Measurements from ENCODE around the gene TGFBR3. TPM values are rescaled to one million over a fixed set of nuclear protein-coding genes. Genes with fewer than 3 reads are reported as not detected.

TGFBR3 gene
- polyA plus RNA-seq, 4 donors = 0.45 to 20.0 (median 5.1) TPM

GRCh38 chr1:91724644-91725043 lies 161.3 kb downstream of the TGFBR3 start:
- 76 to 99% (median 96%) methylated on average over 2 of the region's 2 CpGs for WGBS, 3 donors
- no peak for FAIRE-seq
- H3K27ac ChIP-seq (ENCODE audit: low read depth in 1 of 3, low read length in 2 of 3) = peak overlapping the region in 1 of 3 donors; percentile 30

DNA sequence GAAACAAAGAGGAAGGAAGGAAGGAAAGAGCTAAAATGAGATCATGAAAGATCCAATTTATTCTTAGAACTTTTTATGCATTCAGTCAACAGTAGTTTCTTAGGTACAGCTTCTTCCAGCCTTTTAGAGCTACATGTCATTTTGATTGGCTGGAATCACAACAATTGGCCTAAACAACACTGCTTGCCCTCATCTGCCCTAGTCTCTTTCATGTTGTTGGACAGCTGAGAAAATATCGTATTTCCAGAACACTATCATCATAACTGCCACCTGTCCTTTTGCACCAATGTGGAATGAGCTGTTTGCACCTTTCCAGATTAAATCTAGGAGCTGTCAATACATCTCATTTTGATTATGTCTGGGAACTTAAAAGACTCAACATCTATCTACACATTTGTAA lies 161.7 kb downstream of the TGFBR3 start:
- peaks cover 0 to 10% (median 0%) of the 10 kb centered on the region in 3 donors for H3K36me3 ChIP-seq (ENCODE audit: control insufficient read depth in 3 of 3, insufficient read depth in 2 of 3, low read depth in 1 of 3, low read length in 3 of 3)
- DNase-seq = no peak
- no peaks in the 10 kb centered on the region for H3K27me3 ChIP-seq (ENCODE audit: control insufficient read depth in 3 of 3, insufficient read depth in 3 of 3, low read length in 3 of 3)
- no peak overlapping the region for H3K27ac ChIP-seq (ENCODE audit: low read depth in 1 of 3, low read length in 2 of 3)
- 64 to 79% (median 73%) methylated on average over 1 of the region's 1 CpG for WGBS, 3 donors
- FAIRE-seq = no peak
- no peaks in the 10 kb centered on the region for H3K9me3 ChIP-seq (ENCODE audit: control insufficient read depth in 2 of 2, insufficient read depth in 1 of 2, low read depth in 1 of 2, low read length in 1 of 2)
- peaks cover 0 to 4% (median 0%) of the 10 kb centered on the region in 3 donors for H3K4me1 ChIP-seq (ENCODE audit: control insufficient read depth in 3 of 3, insufficient read depth in 2 of 3, low read depth in 1 of 3, low read length in 2 of 3)
- no peak overlapping the region for H3K4me3 ChIP-seq (ENCODE audit: low read depth in 1 of 3, low read length in 3 of 3)

More at GRCh38 chr1:91724644-91725043, 161.3 kb downstream of the TGFBR3 start:
- no peak overlapping the region for H3K4me3 ChIP-seq (ENCODE audit: low read depth in 1 of 3, low read length in 3 of 3)
- no peaks in the 10 kb centered on the region for H3K9me3 ChIP-seq (ENCODE audit: control insufficient read depth in 2 of 2, insufficient read depth in 1 of 2, low read depth in 1 of 2, low read length in 1 of 2)
- peaks cover 0 to 4% (median 0%) of the 10 kb centered on the region in 3 donors for H3K4me1 ChIP-seq (ENCODE audit: control insufficient read depth in 3 of 3, insufficient read depth in 2 of 3, low read depth in 1 of 3, low read length in 2 of 3)
- DNase-seq = no peak
- no peaks in the 10 kb centered on the region for H3K27me3 ChIP-seq (ENCODE audit: control insufficient read depth in 3 of 3, insufficient read depth in 3 of 3, low read length in 3 of 3)
- H3K36me3 ChIP-seq (ENCODE audit: control insufficient read depth in 3 of 3, insufficient read depth in 2 of 3, low read depth in 1 of 3, low read length in 3 of 3) = peaks cover 0 to 6% (median 0%) of the 10 kb centered on the region in 3 donors

DNA sequence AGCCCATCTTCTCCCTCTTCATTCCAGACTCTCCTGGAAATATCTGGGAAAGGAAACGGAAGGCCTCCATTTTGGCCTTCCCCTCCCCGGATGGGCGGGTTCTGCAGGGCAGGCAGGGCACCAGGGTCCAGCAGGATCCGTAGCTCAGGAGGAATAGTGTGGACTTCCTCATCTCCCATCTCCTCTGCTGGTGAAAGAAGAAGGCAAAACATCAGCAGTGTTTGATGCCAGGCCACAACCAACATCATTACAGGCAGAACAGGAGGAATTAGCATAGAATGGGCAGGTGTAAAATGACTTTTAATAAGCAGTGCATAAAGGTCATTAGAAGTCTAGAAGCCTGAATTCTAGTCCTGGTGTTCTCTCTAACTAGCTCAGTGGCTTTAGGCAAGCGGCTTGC lies 165.9 kb downstream of the TGFBR3 start:
- FAIRE-seq (no peak), DNase-seq (no peak)
- Histone ChIP-seq H3K9me3 (ENCODE audit: control insufficient read depth in 2 of 2, insufficient read depth in 1 of 2, low read depth in 1 of 2, low read length in 1 of 2) (no peaks in the 10 kb centered on the region), H3K4me3 (ENCODE audit: low read depth in 1 of 3, low read length in 3 of 3) (no peak overlapping the region), H3K4me1 (ENCODE audit: control insufficient read depth in 3 of 3, insufficient read depth in 2 of 3, low read depth in 1 of 3, low read length in 2 of 3) (peaks cover 0 to 4% (median 0%) of the 10 kb centered on the region in 3 donors), H3K27ac (ENCODE audit: low read depth in 1 of 3, low read length in 2 of 3) (peak overlapping the region in 2 of 3 donors; percentile 3 to 32), H3K36me3 (ENCODE audit: control insufficient read depth in 3 of 3, insufficient read depth in 2 of 3, low read depth in 1 of 3, low read length in 3 of 3) (peaks cover 0 to 17% (median 0%) of the 10 kb centered on the region in 3 donors), H3K27me3 (ENCODE audit: control insufficient read depth in 3 of 3, insufficient read depth in 3 of 3, low read length in 3 of 3) (no peaks in the 10 kb centered on the region)
- 80 to 95% (median 89%) methylated on average over 5 of the region's 5 CpGs for WGBS, 3 donors

DNA sequence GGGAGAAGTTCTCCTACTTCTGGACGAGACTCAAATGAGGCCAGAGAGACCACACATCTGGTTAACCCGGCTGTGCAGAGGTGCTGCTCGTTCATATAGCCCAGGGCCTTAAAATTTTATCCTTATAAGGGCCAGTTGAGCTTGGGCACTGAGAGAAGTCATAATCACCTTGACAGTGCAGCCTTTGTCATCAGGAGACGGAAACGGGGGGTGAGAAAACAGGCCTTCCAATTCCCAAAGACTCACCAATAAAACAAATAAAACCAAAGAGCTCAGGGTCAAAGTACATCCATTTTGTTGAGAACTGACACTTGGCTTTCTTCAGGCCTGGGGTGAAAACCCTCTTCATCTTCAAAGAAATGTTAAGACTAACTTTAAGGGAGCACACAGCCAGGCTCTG lies 167.1 kb downstream of the TGFBR3 start:
- DNase-seq = no peak
- Histone ChIP-seq H3K27me3 (ENCODE audit: control insufficient read depth in 3 of 3, insufficient read depth in 3 of 3, low read length in 3 of 3) (no peaks in the 10 kb centered on the region), H3K4me3 (ENCODE audit: low read depth in 1 of 3, low read length in 3 of 3) (no peak overlapping the region), H3K9me3 (ENCODE audit: control insufficient read depth in 2 of 2, insufficient read depth in 1 of 2, low read depth in 1 of 2, low read length in 1 of 2) (no peaks in the 10 kb centered on the region), H3K36me3 (ENCODE audit: control insufficient read depth in 3 of 3, insufficient read depth in 2 of 3, low read depth in 1 of 3, low read length in 3 of 3) (peaks cover 0 to 16% (median 0%) of the 10 kb centered on the region in 3 donors), H3K27ac (ENCODE audit: low read depth in 1 of 3, low read length in 2 of 3) (no peak overlapping the region), H3K4me1 (ENCODE audit: control insufficient read depth in 3 of 3, insufficient read depth in 2 of 3, low read depth in 1 of 3, low read length in 2 of 3) (peaks cover 0 to 4% (median 0%) of the 10 kb centered on the region in 3 donors)
- WGBS, 3 donors = 68 to 81% (median 80%) methylated on average over 5 of the region's 5 CpGs
- FAIRE-seq = no peak

- WGBS, 3 donors = 86 to 94% (median 88%) methylated on average over 2 of the region's 2 CpGs
- FAIRE-seq = no peak
- no peak overlapping the region for H3K27ac ChIP-seq (ENCODE audit: low read depth in 1 of 3, low read length in 2 of 3)
These were observed 167.6 kb downstream of the TGFBR3 start for GRCh38 chr1:91718368-91718767.

DNA sequence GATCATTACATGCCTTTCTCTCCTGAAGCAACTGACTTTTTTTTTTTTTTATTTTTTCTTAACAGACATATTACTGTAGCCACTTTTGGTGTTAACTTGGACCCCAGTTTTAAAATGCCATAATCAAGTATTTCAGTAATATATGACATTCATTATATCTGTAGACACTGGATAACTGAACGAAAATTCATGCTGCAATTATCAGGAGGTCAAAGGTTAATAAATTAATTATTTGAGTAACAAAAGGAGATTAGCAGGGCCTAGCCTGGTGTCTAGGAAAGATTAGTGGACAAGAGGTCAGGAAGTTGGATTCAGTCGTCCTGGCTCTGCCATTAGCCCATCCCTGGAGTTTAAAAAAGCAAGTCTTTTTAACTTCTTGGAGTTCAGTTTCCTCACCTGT lies 168.1 kb downstream of the TGFBR3 start:
- 16 to 59% (median 36%) methylated on average over 2 of the region's 2 CpGs for WGBS, 3 donors
- DNase-seq = peak in 1 of 2 donors; percentile 24
- Histone ChIP-seq H3K36me3 (ENCODE audit: control insufficient read depth in 3 of 3, insufficient read depth in 2 of 3, low read depth in 1 of 3, low read length in 3 of 3) (peaks cover 0 to 16% (median 0%) of the 10 kb centered on the region in 3 donors), H3K27ac (ENCODE audit: low read depth in 1 of 3, low read length in 2 of 3) (no peak overlapping the region), H3K4me3 (ENCODE audit: low read depth in 1 of 3, low read length in 3 of 3) (no peak overlapping the region), H3K9me3 (ENCODE audit: control insufficient read depth in 2 of 2, insufficient read depth in 1 of 2, low read depth in 1 of 2, low read length in 1 of 2) (no peaks in the 10 kb centered on the region), H3K27me3 (ENCODE audit: control insufficient read depth in 3 of 3, insufficient read depth in 3 of 3, low read length in 3 of 3) (no peaks in the 10 kb centered on the region), H3K4me1 (ENCODE audit: control insufficient read depth in 3 of 3, insufficient read depth in 2 of 3, low read depth in 1 of 3, low read length in 2 of 3) (peaks cover 0 to 4% (median 0%) of the 10 kb centered on the region in 3 donors)
- FAIRE-seq = no peak

More at GRCh38 chr1:91718368-91718767, 167.6 kb downstream of the TGFBR3 start:
- Histone ChIP-seq H3K27me3 (ENCODE audit: control insufficient read depth in 3 of 3, insufficient read depth in 3 of 3, low read length in 3 of 3) (no peaks in the 10 kb centered on the region), H3K4me3 (ENCODE audit: low read depth in 1 of 3, low read length in 3 of 3) (no peak overlapping the region), H3K4me1 (ENCODE audit: control insufficient read depth in 3 of 3, insufficient read depth in 2 of 3, low read depth in 1 of 3, low read length in 2 of 3) (peaks cover 0 to 4% (median 0%) of the 10 kb centered on the region in 3 donors), H3K36me3 (ENCODE audit: control insufficient read depth in 3 of 3, insufficient read depth in 2 of 3, low read depth in 1 of 3, low read length in 3 of 3) (peaks cover 0 to 16% (median 0%) of the 10 kb centered on the region in 3 donors), H3K9me3 (ENCODE audit: control insufficient read depth in 2 of 2, insufficient read depth in 1 of 2, low read depth in 1 of 2, low read length in 1 of 2) (no peaks in the 10 kb centered on the region)
- no peak for DNase-seq

DNA sequence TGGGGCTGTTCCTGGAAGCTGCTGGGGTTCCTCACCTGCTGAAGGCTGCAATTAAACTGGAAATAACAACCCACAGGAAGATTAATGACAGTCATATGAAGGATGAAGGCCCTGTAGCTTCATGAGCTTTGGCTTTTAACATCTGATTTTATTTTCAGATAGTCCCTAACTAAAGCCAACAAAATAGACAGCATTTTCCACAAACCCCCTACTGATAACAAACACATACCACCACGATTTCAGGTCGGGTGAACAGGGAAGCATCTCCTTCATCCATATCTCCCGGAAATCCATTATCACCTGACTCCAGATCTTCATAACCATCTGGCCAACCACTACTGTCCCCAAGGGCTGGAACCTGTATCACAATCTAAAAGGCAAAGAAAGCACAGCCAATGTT lies 169.6 kb downstream of the TGFBR3 start:
- H3K27me3 ChIP-seq (ENCODE audit: control insufficient read depth in 3 of 3, insufficient read depth in 3 of 3, low read length in 3 of 3) = no peaks in the 10 kb centered on the region
- H3K4me1 ChIP-seq (ENCODE audit: control insufficient read depth in 3 of 3, insufficient read depth in 2 of 3, low read depth in 1 of 3, low read length in 2 of 3) = peaks cover 0 to 4% (median 0%) of the 10 kb centered on the region in 3 donors
- FAIRE-seq (no peak), DNase-seq (no peak)
- H3K9me3 ChIP-seq (ENCODE audit: control insufficient read depth in 2 of 2, insufficient read depth in 1 of 2, low read depth in 1 of 2, low read length in 1 of 2) = no peaks in the 10 kb centered on the region
- 78 to 86% (median 79%) methylated on average over 3 of the region's 3 CpGs for WGBS, 3 donors
- peaks cover 0 to 16% (median 0%) of the 10 kb centered on the region in 3 donors for H3K36me3 ChIP-seq (ENCODE audit: control insufficient read depth in 3 of 3, insufficient read depth in 2 of 3, low read depth in 1 of 3, low read length in 3 of 3)
- no peak overlapping the region for H3K27ac ChIP-seq (ENCODE audit: low read depth in 1 of 3, low read length in 2 of 3)
- H3K4me3 ChIP-seq (ENCODE audit: low read depth in 1 of 3, low read length in 3 of 3) = no peak overlapping the region

DNA sequence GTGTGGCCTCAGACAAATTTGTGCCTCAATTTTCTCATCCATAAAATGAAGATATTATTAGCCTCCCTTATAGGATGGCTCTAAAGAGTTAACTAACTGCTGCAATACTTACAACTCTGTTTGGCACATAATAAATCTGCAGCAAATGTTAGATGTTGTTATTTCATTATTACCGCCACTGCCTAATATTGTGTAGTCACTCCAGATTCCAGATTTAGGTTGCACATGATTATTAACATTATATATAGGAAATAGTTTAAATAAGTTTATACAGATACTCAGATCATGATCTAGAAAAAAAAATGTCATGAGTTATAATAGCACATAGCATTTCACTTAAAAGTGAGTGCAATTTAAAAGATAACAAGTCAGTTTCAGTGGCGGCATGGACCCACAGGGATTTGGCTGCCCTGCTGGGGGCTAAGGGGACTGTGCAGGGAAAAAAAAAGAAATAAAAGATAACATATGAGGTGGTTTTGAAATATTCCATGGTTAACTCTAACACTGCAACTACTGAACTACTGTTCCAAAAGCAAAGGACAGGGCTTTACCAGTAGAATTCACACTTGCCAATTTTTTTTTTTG lies 170.4 kb downstream of the TGFBR3 start:
- 89 to 96% (median 93%) methylated on average over 2 of the region's 2 CpGs for WGBS, 3 donors
- Histone ChIP-seq H3K4me1 (ENCODE audit: control insufficient read depth in 3 of 3, insufficient read depth in 2 of 3, low read depth in 1 of 3, low read length in 2 of 3) (peaks cover 0 to 4% (median 0%) of the 10 kb centered on the region in 3 donors), H3K27me3 (ENCODE audit: control insufficient read depth in 3 of 3, insufficient read depth in 3 of 3, low read length in 3 of 3) (no peaks in the 10 kb centered on the region), H3K36me3 (ENCODE audit: control insufficient read depth in 3 of 3, insufficient read depth in 2 of 3, low read depth in 1 of 3, low read length in 3 of 3) (peaks cover 0 to 18% (median 0%) of the 10 kb centered on the region in 3 donors), H3K27ac (ENCODE audit: low read depth in 1 of 3, low read length in 2 of 3) (no peak overlapping the region), H3K9me3 (ENCODE audit: control insufficient read depth in 2 of 2, insufficient read depth in 1 of 2, low read depth in 1 of 2, low read length in 1 of 2) (no peaks in the 10 kb centered on the region), H3K4me3 (ENCODE audit: low read depth in 1 of 3, low read length in 3 of 3) (no peak overlapping the region)
- no peak for FAIRE-seq
- DNase-seq = no peak

Data from small intestine (tissue), 7 donors.